K562 (cell line): ENCODE data around the gene AIPL1. TPM values are rescaled to one million over a fixed set of nuclear protein-coding genes. Genes with fewer than 3 reads are reported as not detected.

Source experiments
- ATAC-seq: fragments of 200-7000 bp; cut with Tn5 transposase; 3 replicates; pipeline ENCODE4 v1.9.1; 2020; ENCODE audit warnings: moderate library complexity
- BruUV-seq: library from RNA; stranded (reverse); fragments of 400-500 nt; replicated peaks from 2 replicates; lab custom pipeline; 2021; lab: Mats Ljungman, UMichigan
- CTCF ChIA-PET: fragments of 300-600 bp; formaldehyde crosslinking; extraction: SDS; loops from one replicate; lab custom pipeline; 2021; ENCODE audit warnings: low intra/inter-chr PET ratio; lab: Yijun Ruan, JAX
- POLR2A ChIA-PET: fragments of 300-600, 350-650 bp; sonication (Branson Sonifier 250); formaldehyde crosslinking; extraction: SDS; loops from one replicate; lab custom pipeline; 2021; ENCODE audit warnings: antibody characterized with exemption, inconsistent platforms; lab: Yijun Ruan, JAX
- DNase-seq, 4 experiments: peaks; one replicate each; pipeline versions ENCODE4 v3.0.0 to v3.0.0-alpha.2; 2011 to 2018; ENCODE audit warnings: low spot score in 3 of 4, mixed read lengths in 3 of 4; ENCODE audit errors: extremely low read depth in 1 of 4
- FAIRE-seq: peaks from 2 replicates; lab custom pipeline; 2011; peaks lifted over from hg19 to GRCh38; lab: Jason Lieb, UNC
- H2AFZ ChIP-seq: 2 replicates; pipeline ENCODE4 v1.6.0; 2011; ENCODE audit warnings: low read depth, low read length, control low read depth, inconsistent platforms
- H3K27ac ChIP-seq: fragments of 200-600 bp; 3 replicates; pipeline ENCODE4 v1.8.0; 2011; ENCODE audit warnings: low read depth, mild to moderate bottlenecking, control low read depth, inconsistent platforms, low read length, moderate library complexity, mixed read lengths; ENCODE audit errors: extremely low read depth
- H3K27me3 ChIP-seq, 2 experiments: fragments of 300-600 bp in 1 of 2; 2 replicates in 1 of 2; 3 replicates in 1 of 2; pipeline versions ENCODE4 v1.6.0 to v1.8.0; 2011; ENCODE audit warnings: inconsistent platforms in 2 of 2, low read length in 2 of 2, mild to moderate bottlenecking in 1 of 2, mixed read lengths in 1 of 2, moderate library complexity in 1 of 2; ENCODE audit not compliant: control insufficient read depth in 2 of 2, insufficient read depth in 2 of 2
- H3K36me3 ChIP-seq: fragments of 300-600 bp; 3 replicates; pipeline ENCODE4 v1.8.0; 2011; ENCODE audit warnings: mild to moderate bottlenecking, low read length, inconsistent platforms; ENCODE audit not compliant: control insufficient read depth, insufficient read depth
- H3K4me1 ChIP-seq, 2 experiments: fragments of 200-600 bp in 1 of 2; replicated peaks in 1 of 2; 2 replicates in 1 of 2; 3 replicates in 1 of 2; pipeline versions ENCODE4 v1.5.1 to v1.8.0; 2011; ENCODE audit warnings: inconsistent platforms in 2 of 2, low read length in 2 of 2, mild to moderate bottlenecking in 1 of 2, mixed read lengths in 1 of 2, moderate library complexity in 1 of 2; ENCODE audit not compliant: control insufficient read depth in 2 of 2, insufficient read depth in 2 of 2
- H3K4me2 ChIP-seq: 2 replicates; pipeline ENCODE4 v1.6.1; 2011; ENCODE audit warnings: low read length, control low read depth, inconsistent platforms, mixed read lengths; ENCODE audit not compliant: insufficient read depth
- H3K4me3 ChIP-seq: fragments of 200-600 bp; sonication (generic), shearing (Covaris generic); 2 replicates; pipeline ENCODE4 v1.5.1; 2016; ENCODE audit warnings: control low read depth, inconsistent platforms
- H3K79me2 ChIP-seq: fragments of 200-600 bp; 3 replicates; pipeline ENCODE4 v1.8.0; 2011; ENCODE audit warnings: low read length, inconsistent platforms; ENCODE audit not compliant: control insufficient read depth, insufficient read depth
- H3K9ac ChIP-seq, 2 experiments: 2 replicates each; pipeline versions ENCODE4 v1.6.0 to v1.6.1; 2011; ENCODE audit warnings: low read depth in 2 of 2, low read length in 2 of 2, control low read depth in 1 of 2, inconsistent platforms in 1 of 2, mild to moderate bottlenecking in 1 of 2, mixed read lengths in 1 of 2; ENCODE audit not compliant: insufficient read depth in 1 of 2
- H3K9me1 ChIP-seq: one replicate; pipeline ENCODE4 v1.6.0; 2011; ENCODE audit warnings: inconsistent platforms, mild to moderate bottlenecking, low read length, moderate library complexity; ENCODE audit not compliant: control insufficient read depth, insufficient read depth
- H3K9me3 ChIP-seq: replicated peaks from 2 replicates; pipeline ENCODE4 v1.5.1; 2011; ENCODE audit warnings: low read depth, low read length, inconsistent platforms; ENCODE audit not compliant: control insufficient read depth, insufficient read depth
- H4K20me1 ChIP-seq: replicated peaks from 2 replicates; pipeline ENCODE4 v1.6.1; 2011; ENCODE audit warnings: low read length, inconsistent platforms, mixed read lengths; ENCODE audit not compliant: control insufficient read depth, insufficient read depth
- ADNP ChIP-seq: fragments of 200-800 bp; sonication (Bioruptor generic); IDR thresholded peaks from 2 replicates; pipeline ENCODE4 v1.6.1; 2016; ENCODE audit warnings: missing genetic modification characterization, missing compliant biosample characterization
- CEBPB ChIP-seq: fragments of 450-650 bp; IDR thresholded peaks from 2 replicates; pipeline ENCODE4 v1.6.1; 2016; ENCODE audit warnings: missing genetic modification characterization, missing compliant biosample characterization
- KLF13 ChIP-seq: fragments of 450-650 bp; IDR thresholded peaks from 2 replicates; pipeline ENCODE4 v1.6.1; 2016; ENCODE audit warnings: missing genetic modification characterization, low read depth, mild to moderate bottlenecking, missing compliant biosample characterization, moderate library complexity, borderline replicate concordance
- MITF ChIP-seq: IDR thresholded peaks from 2 replicates; pipeline ENCODE4 v1.6.1; 2014; ENCODE audit warnings: antibody characterized with exemption
- SNAPC5 ChIP-seq: fragments of 250-450 bp; sonication (Bioruptor Pico); IDR thresholded peaks from 2 replicates; pipeline ENCODE4 v1.8.0; 2021; ENCODE audit warnings: moderate library complexity, mild to moderate bottlenecking, inconsistent platforms
- ZBTB40 ChIP-seq, 2 experiments: fragments of 450-650 bp in 1 of 2; sonication (generic) in 1 of 2; formaldehyde crosslinking in 1 of 2; IDR thresholded peaks; 2 replicates each; pipeline versions ENCODE4 v1.7.1 to v1.9.0; 2016 to 2022; ENCODE audit warnings: inconsistent platforms in 1 of 2, mild to moderate bottlenecking in 1 of 2, missing genetic modification reagents in 1 of 2
- ZBTB43 ChIP-seq: sonication (generic); formaldehyde crosslinking; IDR thresholded peaks from 2 replicates; pipeline ENCODE4 v1.8.0; 2023; ENCODE audit warnings: mild to moderate bottlenecking, missing genetic modification reagents
- WGBS: fragments of 100-300 bp; shearing (Covaris generic); methylation state at CpG from one replicate; pipeline ENCODE4 v1.1.6; 2016; ENCODE audit warnings: low coverage, mixed read lengths; ENCODE audit not compliant: insufficient coverage; ENCODE audit errors: missing lambda C conversion rate; 5-methylcytosine and 5-hydroxymethylcytosine counted together
- in situ Hi-C: fragments of 300-500 bp; cut with MboI; formaldehyde crosslinking; loops from 4 replicates; pipeline ENCODE4 v1.15.0; 2018; ENCODE audit warnings: inconsistent platforms, mixed read lengths
- intact Hi-C: fragments of 100-400 bp; cut with micrococcal nuclease; formaldehyde crosslinking; loops from 2 replicates; pipeline ENCODE4 v1.14.2; 2022
- polyA plus RNA-seq, 8 experiments: library from polyadenylated mRNA; depleted of rRNA in 4 of 8; stranded (reverse) in 5 of 8; unstranded in 3 of 8; fragments of >200 nt; fragmentation: Nextera tagmentation in 2 of 8; fragmentation: Illumina TruSeq in 1 of 8; extraction: Ambion mirVana in 2 of 8; extraction: Trizol in 1 of 8; gene quantifications; 2 replicates each; pipeline versions ENCODE4 v1.2.1 to v1.2.3, GENCODE V29; 2011 to 2014; ENCODE audit warnings: inconsistent platforms in 1 of 8, missing spikeins in 1 of 8
- total RNA-seq, 7 experiments: library from RNA; depleted of rRNA in 6 of 7; stranded (reverse); fragments of >200 nt in 6 of 7; fragmentation: Illumina TruSeq in 2 of 7; extraction: Trizol in 2 of 7; gene quantifications; 2 replicates each; pipeline versions ENCODE4 v1.2.1 to v1.2.3, GENCODE V29; 2011 to 2021; ENCODE audit warnings: low replicate concordance in 1 of 7

Gene AIPL1
- total and polyA plus RNA-seq, 9 of the 15 experiments (the other 6 are each of a cell fraction or from before 2014, with no cell fraction given), result not detected

- no peak for TF ChIP-seq MITF
- no peak for TF ChIP-seq CEBPB (tag)
- TF ChIP-seq, all 486 proteins: peak for 0
Measured at GRCh38 chr17:6461246-6461645, 26.3 kb upstream of the AIPL1 start (continued).

GRCh38 chr17:6460531-6461161 is 25.7 kb upstream of the AIPL1 start:
- in situ Hi-C loops, result no loop called here
- peaks cover 30 to 33% of the 10 kb centered on the region in 2 experiments for H3K4me1 ChIP-seq
- no peaks in the 10 kb centered on the region for H4K20me1 ChIP-seq
- FAIRE-seq, result no peak
- intact Hi-C loops, result no loop called here
- no peaks in the 10 kb centered on the region for H3K9me3 ChIP-seq
- ChIA-PET CTCF (no interaction called here), POLR2A (interaction anchor here (0.7 kb wide), 1 partner anchor 1247 kb away, joined by 3 read pairs; no protein-coding TSS in a partner anchor)
- no peak overlapping the region for H2AFZ ChIP-seq
- H3K4me3 ChIP-seq, result no peak overlapping the region
- H3K27me3 ChIP-seq, result peaks cover 0 to 2% of the 10 kb centered on the region in 2 experiments; a peak in 2 of 5 replicates
- no peaks in the 10 kb centered on the region for H3K9me1 ChIP-seq
- BruUV-seq, result no TSS peak
- H3K36me3 ChIP-seq, result no peaks in the 10 kb centered on the region
- no peak for DNase-seq
- H3K4me2 ChIP-seq, result no peak overlapping the region
- no peaks in the 10 kb centered on the region for H3K79me2 ChIP-seq
- no peak for ATAC-seq
- no peak overlapping the region for H3K27ac ChIP-seq
- no peak overlapping the region for H3K9ac ChIP-seq
- 47% methylated on average over 8 of the region's 9 CpGs for WGBS
- TF ChIP-seq SNAPC5 (CRISPR knock-in tag) (no peak), KLF13 (tag) (no peak), ZBTB40 (IDR thresholded peaks at IDR 0.05) (peak; percentile 48), ZBTB40 (CRISPR knock-in tag; IDR thresholded peaks at IDR 0.05) (no peak), ADNP (tag) (no peak), ZBTB43 (no peak)
